ENCODE measurements around the gene AAMP.

The AAMP gene

GRCh38 chr2:218218268-218219185 is 51.4 kb downstream of the AAMP start:
- DNase-seq: no peak

GRCh38 chr2:218217360-218218267 is 52.3 kb downstream of the AAMP start:
- peak; percentile 49 for DNase-seq

- DNase-seq: peak; percentile 96
Observed at GRCh38 chr2:218216674-218217359, 53.1 kb downstream of the AAMP start, which contains the start of gene ARPC2. Gene ARPC2, plus strand, starts transcription at chr2:218217189. Its CDS starts 282 bp downstream, at chr2:218217471.

GRCh38 chr2:218216336-218216673 is 53.6 kb downstream of the AAMP start:
- DNase-seq: peak; percentile 49

Data from NCI-H82 (cell line).